Endometrial microvascular endothelial cells (primary cell): ENCODE results near the gene NCAPD2. TPM values are rescaled to one million over a fixed set of nuclear protein-coding genes. Genes with fewer than 3 reads are reported as not detected.
"Not testable (repeated sequence)": the region's sequence is repeated elsewhere in the genome, so short reads cannot be mapped to it uniquely, and the experiment has no call there.

ENCODE experiments used
- in situ Hi-C: cut with HindIII; loops from 2 replicates; pipeline ENCODE4 v1.10.0; 2017; ENCODE audit warnings: low sequenced_read_pairs, low pct_unique_long_range_greater_than_20kb; ENCODE audit errors: inconsistent ontology term
- total RNA-seq: library from RNA; depleted of rRNA; stranded (reverse); fragments of >200 nt; gene quantifications from one replicate; pipeline ENCODE4 v1.2.3, GENCODE V29; 2015; ENCODE audit errors: inconsistent ontology term

NCAPD2 gene
- total RNA-seq, 1 donor from 2014 or later, result 102 TPM

DNA sequence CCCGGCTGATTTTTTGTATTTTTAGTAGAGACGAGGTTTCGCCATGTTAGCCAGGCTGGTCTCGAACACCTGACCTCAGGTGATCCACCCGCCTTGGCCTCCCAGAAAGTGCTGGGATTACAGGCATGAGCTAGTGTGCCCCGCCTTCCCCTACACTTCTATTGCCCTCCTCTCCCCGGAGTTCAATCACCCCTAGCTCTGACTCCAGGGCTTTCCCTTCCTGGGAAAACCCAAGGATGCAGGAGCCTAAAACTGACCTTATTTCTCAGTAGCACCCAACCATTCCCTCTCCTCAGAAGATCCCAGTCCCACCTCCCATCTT, 62.6 kb downstream of the NCAPD2 start:
- in situ Hi-C loops, result not testable (repeated sequence)

GRCh38 chr12:6556857-6557256, 63.0 kb downstream of the NCAPD2 start:
- in situ Hi-C loops, result no loop called here

- in situ Hi-C loops, result not testable (repeated sequence)
Observed at GRCh38 chr12:6558014-6558760, 64.3 kb downstream of the NCAPD2 start.

DNA sequence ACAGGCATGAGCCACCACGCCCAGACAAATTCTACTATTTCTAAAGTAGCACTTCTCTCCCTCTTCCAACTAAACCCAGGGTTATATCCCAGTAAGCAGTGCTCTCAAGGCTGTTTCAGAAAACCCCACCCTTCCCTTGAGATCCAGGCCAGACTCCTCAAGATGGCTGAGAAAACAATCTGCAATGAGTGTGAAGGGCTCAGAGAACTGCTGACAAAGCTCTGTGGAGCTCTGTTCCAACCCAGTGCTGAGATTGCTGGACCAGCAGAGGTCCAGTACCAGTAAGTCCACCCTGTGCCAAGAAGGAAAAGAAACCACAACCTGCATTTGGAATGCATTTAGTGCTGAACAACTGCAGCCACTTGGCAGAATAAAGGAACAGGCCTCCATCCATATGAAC, 65.6 kb downstream of the NCAPD2 start:
- in situ Hi-C loops, result no loop called here

DNA sequence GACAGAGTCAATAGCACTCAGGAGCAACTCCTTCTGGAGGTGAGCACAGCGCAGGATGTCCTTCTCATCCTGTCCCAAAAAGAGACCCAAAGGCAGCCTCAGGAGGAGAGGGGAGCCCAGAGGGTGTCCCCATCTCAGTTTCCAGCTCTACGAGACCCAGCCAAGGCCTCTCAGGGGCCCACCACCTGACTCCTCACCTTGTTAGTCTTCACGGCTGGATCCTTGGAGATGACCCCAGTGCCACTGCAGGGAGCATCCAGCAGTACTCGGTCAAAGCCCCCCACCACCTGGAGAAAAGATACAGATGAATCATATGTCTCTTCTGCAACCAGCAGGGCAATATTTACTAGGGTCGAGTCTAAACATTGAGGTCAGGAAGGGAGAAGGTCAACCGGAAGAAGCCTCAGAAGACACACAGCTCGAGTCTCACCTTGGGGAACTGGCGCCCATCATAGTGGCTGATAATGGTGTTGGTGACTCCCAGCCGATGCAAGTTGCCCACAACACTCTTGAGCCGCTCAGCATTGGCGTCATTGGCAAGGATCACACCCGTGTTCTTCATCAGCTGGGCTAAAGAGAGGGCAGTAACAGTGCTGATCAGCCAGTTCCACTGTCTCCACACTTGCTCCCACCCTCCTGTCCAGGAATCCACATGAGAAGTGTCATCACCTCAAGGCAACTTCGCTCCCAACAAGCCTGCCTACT, 66.8 kb downstream of the NCAPD2 start:
- in situ Hi-C loops, result no loop called here

DNA sequence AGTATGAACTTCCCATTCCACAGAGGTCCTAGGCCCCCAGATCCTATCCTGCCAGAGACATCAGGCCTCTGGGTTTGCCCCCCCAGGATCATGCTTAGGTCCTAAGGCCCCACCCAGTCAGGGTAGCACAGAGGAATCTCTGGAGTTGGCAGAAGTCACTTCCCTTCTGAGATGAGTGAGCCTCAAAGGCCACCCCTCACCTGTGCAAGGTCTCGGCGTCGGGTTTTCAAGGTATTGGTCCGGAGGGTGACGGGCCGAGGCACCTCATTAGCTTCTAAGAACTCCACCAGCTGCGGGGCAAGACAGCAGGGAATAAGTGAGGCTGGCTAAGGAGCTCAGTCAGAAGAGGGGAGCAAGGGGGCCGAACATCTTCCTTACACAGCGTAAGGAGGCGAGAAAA, 69.0 kb downstream of the NCAPD2 start:
- in situ Hi-C loops, result no loop called here

- in situ Hi-C loops, result no loop called here
Observed at GRCh38 chr12:6563448-6564050, 69.6 kb downstream of the NCAPD2 start.

DNA sequence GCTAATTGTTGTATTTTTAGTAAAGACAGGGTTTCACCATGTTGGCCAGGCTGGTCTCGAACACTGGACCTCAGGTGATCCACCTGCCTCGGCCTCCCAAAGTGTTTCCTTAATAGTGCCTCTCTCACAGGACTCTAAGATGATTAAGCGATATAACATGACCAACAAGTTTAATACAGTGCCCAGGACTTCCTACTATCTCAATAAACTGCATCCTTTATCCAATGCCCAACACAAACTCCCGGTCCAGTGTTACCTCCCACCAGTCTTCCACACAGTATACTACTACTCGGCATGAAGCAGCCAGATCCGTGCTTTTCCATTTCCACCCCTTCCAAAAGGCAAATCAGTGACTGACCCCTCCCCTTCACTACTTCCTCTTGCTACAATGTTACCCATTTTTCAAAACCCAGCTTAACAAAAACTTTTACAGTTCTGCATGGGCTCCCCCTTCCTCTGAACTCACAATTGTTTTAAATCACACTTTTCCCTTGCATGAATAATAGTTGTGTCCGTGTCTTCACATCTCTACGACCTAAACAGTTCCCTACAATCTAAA, 73.3 kb downstream of the NCAPD2 start:
- in situ Hi-C loops, result no loop called here

DNA sequence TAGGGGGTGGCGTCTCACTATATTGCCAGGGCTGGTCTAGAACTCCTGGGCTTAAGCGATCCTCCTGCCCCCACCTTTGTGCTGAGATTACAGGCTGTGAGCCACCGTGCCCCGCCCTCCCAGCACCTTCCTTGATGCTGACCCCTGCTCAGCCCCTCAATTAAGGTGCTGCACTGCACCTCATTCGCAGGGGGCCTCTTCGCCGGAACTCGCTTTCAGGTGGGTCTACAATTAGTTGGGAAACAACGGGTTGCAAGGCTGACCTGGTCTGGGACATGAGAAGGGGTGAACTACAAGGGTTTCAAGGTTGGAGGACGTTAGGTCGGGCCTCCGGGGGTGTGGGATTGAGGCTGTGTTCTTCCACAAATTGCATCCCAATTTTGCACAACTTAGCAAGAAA, 75.4 kb downstream of the NCAPD2 start:
- in situ Hi-C loops, result no loop called here

DNA sequence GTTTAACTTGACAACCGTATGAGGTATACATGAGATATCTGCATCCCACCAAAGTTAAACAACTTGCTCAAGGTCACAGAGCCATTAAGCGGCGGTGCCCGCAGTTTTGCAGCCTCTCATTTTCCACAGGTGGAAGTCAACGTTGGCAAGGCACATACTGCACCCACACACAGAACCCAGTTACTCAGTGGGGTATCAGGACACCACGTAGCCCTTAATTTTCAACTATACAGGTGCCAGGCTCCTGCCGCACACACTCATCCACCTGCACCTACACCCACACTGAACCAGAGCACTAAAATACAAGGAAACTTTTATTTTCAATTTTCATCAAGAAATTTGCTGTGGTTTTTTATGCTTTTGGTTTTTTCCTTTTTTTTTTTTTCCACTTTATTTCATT, 75.9 kb downstream of the NCAPD2 start:
- in situ Hi-C loops, result no loop called here

GRCh38 chr12:6570264-6570887, 76.5 kb downstream of the NCAPD2 start:
- in situ Hi-C loops, result no loop called here

GRCh38 chr12:6573001-6573400, 79.1 kb downstream of the NCAPD2 start:
- in situ Hi-C loops, result no loop called here

GRCh38 chr12:6574576-6575295, 80.8 kb downstream of the NCAPD2 start:
- in situ Hi-C loops, result no loop called here

DNA sequence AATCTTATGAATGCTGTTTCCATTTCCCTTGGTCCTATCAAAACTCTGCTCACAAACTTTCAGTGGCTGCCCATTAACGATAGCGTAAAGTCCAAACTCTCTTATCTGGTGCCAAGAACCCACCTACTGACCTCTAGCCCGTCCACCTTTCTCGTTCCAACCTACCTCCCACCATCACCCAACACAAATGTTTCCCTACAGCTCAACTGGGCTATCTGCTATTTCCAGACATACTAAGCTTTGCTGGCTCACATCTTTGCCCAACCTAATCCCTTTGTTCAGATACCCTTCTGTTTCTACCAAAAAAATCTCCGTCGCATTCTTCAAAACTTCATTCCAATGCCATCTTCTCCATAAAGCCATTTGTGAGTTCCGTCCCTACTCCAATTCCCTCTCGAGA, 81.7 kb downstream of the NCAPD2 start:
- in situ Hi-C loops, result no loop called here

Other genes starting within 250 kb of the NCAPD2 start
- gene PLEKHG6, start 183.4 kb upstream of the NCAPD2 start, total RNA-seq, result not detected
- gene TNFRSF1A, start 152.0 kb upstream of the NCAPD2 start, total RNA-seq, result 254 TPM
- gene SCNN1A, start 118.5 kb upstream of the NCAPD2 start, total RNA-seq, result not detected
- 169 TPM for gene LTBR, start 109.9 kb upstream of the NCAPD2 start, total RNA-seq
- not detected for gene CD27, start 49.1 kb upstream of the NCAPD2 start, total RNA-seq
- gene TAPBPL, start 42.1 kb upstream of the NCAPD2 start, total RNA-seq, result 18.2 TPM
- gene VAMP1, start 23.4 kb upstream of the NCAPD2 start, total RNA-seq, result 2.1 TPM
- gene MRPL51, start 840 bp upstream of the NCAPD2 start, total RNA-seq, result 108 TPM
- 6,670 TPM for gene GAPDH, start 40.4 kb downstream of the NCAPD2 start, total RNA-seq
- 15.8 TPM for gene IFFO1, start 61.9 kb downstream of the NCAPD2 start, total RNA-seq
- 59.6 TPM for gene NOP2, start 74.2 kb downstream of the NCAPD2 start, total RNA-seq
- 202 TPM for gene CHD4, start 113.3 kb downstream of the NCAPD2 start, total RNA-seq
- gene LPAR5, start 141.9 kb downstream of the NCAPD2 start, total RNA-seq, result not detected
- not detected for gene ACRBP, start 153.3 kb downstream of the NCAPD2 start, total RNA-seq
- gene ING4, start 169.0 kb downstream of the NCAPD2 start, total RNA-seq, result 39.5 TPM
- 13.8 TPM for gene ZNF384, start 195.3 kb downstream of the NCAPD2 start, total RNA-seq
- not detected for gene PIANP, start 206.7 kb downstream of the NCAPD2 start, total RNA-seq
- gene COPS7A, start 229.9 kb downstream of the NCAPD2 start, total RNA-seq, result 69.5 TPM